RCC 7860 (cell line): Measurements from ENCODE around the gene RPL35A.
A peak's percentile ranks its signal among the peaks of the same experiment; 100 is the strongest.
"Not testable (repeated sequence)": the region's sequence is repeated elsewhere in the genome, so short reads cannot be mapped to it uniquely, and the experiment has no call there.

Source experiments
- DNase-seq: peaks from one replicate; pipeline ENCODE4 v3.0.0-alpha.2; 2015; ENCODE audit warnings: low spot score
- FAIRE-seq: peaks from 2 replicates; lab custom pipeline; 2012; peaks lifted over from hg19 to GRCh38; lab: Jason Lieb, UNC

Gene RPL35A

DNA sequence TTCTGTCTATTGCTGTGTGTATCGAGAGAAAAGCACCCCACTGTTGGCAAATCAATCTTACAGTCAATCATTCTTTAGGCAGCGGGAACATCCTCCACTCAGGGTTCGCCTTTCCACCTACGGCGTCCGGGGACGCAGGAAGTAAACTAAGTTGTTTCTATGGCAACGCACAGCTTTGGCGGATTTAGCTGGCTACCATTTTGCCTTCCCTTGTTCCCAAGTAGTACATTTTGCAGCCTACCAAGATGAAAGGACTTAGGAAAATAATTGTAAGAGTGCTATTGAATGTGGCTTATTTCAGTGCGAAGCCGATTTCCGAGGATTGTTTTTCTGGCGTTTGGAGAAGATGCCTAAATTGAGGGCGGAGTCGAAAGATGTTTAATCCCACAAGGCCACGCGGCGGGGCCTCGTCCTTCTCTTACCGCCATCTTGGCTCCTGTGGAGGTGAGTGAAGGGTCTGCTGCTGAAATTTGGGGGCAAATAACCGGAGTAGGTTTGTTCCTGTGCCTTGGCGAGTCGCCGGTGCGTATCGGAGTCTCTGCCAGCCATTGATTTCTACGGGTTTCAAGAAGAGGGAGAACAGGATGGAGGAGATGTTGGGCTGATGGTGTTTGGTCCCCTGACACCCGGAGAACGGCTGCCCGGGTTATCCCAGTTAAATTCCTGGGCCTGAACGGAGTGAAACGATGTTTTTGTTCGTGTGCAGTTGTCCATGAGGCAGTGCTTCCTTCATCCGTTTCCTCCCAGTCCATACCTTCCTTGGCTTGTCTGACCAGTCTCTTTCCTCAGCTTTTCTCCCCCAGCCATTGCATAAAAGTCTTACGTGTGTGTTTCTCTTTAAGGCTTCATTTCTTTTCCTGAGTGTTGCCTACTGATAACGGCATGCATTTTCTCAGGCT, at the start of gene RPL35A:
Gene RPL35A (plus strand): TSS at position 413 of the 899 bp plus-strand sequence. CDS start 778 bp downstream, outside the sequence.
- FAIRE-seq, result peak; percentile 85

DNA sequence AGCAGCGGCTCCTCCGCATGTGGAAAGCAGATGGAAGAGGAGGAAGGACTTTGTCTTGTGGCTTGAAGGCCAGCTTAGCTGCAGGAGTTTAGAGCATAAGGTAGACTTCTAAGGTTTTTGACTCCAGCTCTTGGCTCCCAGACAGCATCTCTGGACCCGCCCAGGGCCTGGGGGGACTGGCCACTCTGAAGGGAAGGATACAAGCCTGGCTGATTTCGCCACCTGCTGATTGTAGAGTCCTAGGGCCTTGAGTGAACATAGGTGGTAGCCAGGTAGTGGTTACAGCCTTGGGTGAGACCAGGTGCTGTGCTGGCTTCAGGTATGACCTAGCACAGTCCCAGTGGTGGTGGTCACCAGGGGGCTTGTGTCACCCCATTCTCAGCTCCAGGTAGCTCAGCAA, 48.4 kb upstream of the RPL35A start:
- FAIRE-seq (no peak), DNase-seq (no peak)

More for the DNA sequence above, at the start of gene RPL35A:
- DNase-seq, result peak; percentile 94

GRCh38 chr3:197906023-197906849, 43.8 kb upstream of the RPL35A start:
- DNase-seq, result peak; percentile 92
- peak; percentile 84 for FAIRE-seq

- FAIRE-seq (no peak), DNase-seq (no peak)
These were observed 43.2 kb upstream of the RPL35A start for GRCh38 chr3:197906850-197907187.

GRCh38 chr3:197907196-197907595, 42.8 kb upstream of the RPL35A start:
- DNase-seq, result no peak
- FAIRE-seq, result no peak

DNA sequence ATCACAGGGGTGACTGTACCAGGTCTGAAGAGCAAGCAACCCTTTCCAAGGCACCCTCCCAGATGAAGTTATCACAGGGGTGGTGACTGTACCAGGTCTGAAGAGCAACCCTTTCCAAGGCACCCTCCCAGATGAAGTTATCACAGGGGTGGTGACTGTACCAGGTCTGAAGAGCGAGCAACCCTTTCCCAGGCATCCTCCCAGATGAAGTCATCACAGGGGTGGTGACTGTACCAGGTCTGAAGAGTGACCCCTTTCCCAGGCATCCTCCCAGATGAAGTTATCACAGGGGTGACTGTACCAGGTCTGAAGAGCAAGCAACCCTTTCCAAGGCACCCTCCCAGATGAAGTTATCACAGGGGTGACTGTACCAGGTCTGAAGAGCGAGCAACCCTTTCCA, 41.4 kb upstream of the RPL35A start:
- not testable (repeated sequence) for FAIRE-seq, DNase-seq

- FAIRE-seq (no peak), DNase-seq (no peak)
These were observed 40.9 kb upstream of the RPL35A start for GRCh38 chr3:197908957-197909701.

DNA sequence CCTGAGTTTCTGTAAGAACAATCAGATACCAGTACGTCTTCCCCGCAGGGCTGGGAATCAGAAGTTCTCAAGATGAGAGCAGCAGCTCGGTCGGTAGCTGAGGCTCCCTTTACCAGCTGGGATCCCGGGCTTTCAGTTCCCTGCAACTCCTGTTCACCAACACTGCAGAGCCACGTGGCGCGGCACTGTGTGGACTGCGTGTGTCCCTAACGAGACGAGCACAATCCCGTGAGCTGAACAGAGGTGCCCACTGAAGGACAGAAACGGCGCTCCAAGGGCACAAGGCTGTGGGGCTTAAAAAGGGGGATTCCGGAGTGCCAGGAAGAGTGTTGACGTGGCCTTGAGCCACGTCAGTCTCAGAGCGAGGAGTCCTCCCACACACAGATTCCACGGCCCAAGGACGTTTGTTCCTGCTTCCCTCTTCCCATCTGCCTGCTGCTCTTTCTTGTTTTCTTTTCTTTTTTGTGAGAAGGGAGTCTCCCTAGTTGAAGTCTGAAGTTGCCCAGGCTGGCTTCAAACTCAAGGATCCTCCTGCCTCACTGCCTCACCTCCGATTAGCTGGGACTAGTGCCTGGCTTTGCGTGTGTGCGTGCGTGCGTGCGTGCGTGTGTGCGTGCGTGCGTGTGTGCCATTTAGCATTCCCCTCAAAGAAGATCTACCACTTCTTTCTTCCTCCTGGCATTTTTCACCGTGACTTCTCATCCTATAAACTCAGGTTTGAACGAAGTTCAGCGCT, 37.1 kb upstream of the RPL35A start:
- FAIRE-seq (no peak), DNase-seq (no peak)

DNA sequence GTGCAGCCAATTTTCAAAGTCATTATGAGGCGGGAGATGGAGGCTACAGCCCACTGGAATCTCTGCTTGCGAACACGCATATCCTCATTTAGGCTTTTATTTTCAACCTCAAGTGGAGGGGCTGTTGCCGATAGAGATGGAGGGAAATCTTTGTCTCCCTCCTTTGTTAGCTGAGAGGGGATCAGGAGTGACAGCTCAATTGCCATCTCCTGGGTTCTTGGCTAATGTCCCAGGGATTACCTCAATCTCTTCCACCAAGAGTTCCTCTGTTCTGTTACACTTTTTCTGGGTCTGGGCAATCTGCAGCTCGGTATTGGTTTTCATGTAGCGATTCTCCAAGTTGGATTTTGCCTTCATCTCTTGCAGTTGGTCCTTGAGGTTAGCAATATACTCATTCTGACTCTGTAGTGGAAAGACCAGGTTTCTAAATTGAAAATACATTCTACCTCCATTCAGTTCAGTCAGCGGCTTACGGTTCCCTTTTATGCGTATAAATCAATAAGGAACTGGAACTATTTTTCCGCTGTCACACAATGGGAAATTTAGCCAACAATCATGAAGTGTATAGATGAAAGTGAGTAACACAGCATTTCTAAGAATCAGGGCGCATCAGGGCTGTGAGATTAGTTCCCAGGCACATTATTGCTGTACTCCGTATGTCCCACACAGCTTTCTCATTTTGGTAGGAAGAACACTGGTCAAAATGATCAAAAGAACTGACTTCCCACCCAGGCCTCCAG, 36.2 kb upstream of the RPL35A start:
- FAIRE-seq (no peak), DNase-seq (no peak)

DNA sequence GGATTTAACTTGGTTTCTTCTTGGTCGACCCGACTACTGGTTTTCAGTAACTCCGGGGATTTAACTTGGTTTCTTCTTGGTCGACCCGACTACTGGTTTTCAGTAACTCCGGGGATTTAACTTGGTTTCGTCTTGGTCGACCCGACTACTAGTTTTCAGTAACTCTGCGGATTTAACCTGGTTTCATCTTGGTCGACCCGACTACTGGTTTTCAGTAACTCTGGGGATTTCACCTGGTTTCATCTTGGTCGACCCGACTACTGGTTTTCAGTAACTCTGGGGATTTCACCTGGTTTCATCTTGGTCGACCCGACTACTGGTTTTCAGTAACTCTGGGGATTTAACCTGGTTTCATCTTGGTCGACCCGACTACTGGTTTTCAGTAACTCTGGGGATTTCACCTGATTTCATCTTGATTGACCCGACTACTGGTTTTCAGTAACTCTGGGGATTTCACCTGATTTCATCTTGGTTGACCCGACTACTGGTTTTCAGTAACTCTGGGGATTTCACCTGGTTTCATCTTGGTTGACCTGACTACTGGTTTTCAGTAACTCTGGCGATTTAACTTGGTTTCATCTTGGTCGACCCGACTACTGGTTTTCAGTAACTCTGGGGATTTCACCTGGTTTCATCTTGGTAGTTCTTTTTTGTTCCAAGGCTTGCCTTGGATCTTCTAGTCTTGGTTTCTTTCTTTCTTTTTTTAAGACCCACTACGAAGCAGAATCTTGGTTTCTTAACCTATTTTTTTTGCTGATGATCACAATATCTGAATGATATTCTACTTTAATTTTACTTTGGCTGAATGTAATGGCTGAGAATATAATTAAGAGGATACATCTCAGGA, 28.3 kb upstream of the RPL35A start:
- not testable (repeated sequence) for FAIRE-seq, DNase-seq

DNA sequence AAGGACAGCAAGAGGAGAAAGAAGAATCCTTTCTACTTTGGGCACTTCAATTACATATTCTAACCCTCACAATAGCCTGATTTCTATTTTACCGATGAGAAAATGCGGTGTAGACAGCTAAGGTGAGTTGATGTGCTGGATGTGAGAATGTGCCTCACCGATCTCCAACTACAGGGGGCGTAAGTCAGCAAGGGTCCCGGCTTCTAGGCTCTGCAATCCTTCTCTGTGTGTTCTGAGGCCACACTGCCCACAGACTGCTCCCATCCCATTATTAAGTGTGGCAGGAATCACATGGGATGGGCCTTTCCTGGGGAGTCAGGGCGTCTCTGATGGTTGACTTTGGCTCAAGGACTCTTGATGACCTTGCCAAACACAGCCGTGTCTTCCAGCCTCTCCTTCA, 23.6 kb upstream of the RPL35A start:
- DNase-seq, result no peak
- no peak for FAIRE-seq

- DNase-seq, FAIRE-seq: not testable (repeated sequence)
These were observed 22.4 kb upstream of the RPL35A start for GRCh38 chr3:197927578-197927977.

DNA sequence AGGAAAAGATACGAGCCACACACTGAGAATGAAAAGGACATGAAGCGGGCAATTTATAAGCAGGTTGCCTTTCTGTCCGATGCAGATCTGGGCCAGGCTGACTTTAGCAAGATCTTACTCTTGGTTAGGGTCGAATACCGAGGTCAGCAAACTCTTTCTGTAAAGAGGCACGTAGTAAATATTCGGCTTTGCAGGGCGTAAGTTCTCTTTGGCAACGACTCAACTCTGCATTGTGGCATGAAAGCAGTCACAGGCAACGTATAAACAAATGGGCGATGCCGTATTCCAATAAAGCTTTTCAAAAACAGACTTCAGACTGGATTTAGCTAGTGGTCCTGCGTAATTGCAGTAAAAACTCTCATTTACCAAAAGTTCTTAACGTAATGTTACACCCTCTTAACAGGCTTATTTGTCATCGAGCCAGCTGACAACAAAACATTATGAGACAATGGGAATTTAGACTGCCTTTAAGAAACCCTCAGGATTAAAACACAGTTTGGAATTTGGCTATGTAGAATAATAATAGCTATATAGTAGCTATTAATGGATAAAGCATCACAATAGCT, 13.1 kb upstream of the RPL35A start:
- no peak for FAIRE-seq
- DNase-seq, result no peak

GRCh38 chr3:197940745-197941384, 9.1 kb upstream of the RPL35A start:
- DNase-seq, result no peak
- FAIRE-seq, result no peak

DNA sequence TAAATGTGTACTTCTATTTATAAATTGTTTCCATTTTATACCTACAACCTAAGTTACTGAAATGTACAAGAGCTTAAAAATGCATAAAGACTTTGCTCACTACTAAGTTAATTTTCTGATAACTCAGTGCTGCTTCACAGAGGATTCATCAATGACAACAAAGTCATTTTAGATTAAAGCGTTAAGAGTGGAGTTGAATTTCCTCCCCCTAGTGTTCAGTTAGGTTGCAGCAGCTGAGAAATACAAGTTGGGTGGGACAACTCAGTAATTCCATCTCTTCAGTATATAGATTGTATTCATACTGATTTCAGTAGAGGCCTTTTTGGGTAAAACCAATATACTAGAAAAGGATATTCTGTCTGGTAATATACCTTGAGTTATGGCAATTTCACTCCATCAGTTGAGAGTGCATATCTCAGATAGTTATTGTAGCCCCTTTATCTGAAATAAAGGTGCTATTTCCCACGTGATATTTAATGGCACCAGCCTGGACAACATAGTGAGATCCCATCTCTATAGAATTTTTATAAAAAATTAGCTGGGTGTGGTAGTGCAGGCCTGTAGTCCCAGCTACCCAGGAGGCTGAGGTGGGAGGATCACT, 6.9 kb upstream of the RPL35A start:
- DNase-seq (peak; percentile 34), FAIRE-seq (peak; percentile 85)

DNA sequence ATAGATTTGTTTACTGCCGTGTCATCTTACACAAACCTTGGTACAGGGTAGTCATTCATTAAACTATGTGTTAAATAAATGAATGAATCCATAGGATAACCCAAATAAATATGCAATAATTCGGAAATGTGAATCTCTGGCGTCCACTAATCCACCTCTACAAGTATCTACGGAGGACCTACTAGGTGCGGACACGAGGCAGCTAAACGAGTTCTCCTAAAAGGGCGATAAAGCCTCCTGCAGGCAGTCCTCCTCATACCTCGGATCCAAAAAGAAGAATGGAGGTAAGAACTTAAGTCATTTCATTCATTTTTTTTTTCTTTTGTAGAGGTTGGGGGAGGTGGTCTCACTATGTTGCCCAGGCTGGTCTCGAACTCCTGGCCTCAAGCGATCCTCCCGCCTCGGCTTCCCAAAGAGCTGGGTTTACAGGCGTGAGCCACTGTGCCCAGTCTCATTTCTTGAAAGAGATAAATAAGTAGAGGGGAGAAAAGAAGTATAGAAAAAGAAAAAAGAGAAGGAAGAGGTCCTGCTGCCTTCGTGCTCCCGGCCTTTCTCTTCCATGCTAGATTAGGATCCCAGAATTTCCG, 706 bp upstream of the RPL35A start:
- no peak for FAIRE-seq
- no peak for DNase-seq

- no peak for FAIRE-seq
- DNase-seq, result no peak
These were observed 679 bp downstream of the RPL35A start for GRCh38 chr3:197950677-197951061.
